ENCODE measurements around the gene CYP1A2.

Gene CYP1A2

GRCh38 chr15:74732846-74733245, 15.8 kb upstream of the CYP1A2 start:
- POLR2A ChIA-PET: no interaction called here
- Histone ChIP-seq H3K4me3 (ENCODE audit: low read depth, low read length) (no peak overlapping the region), H3K36me3 (ENCODE audit: control insufficient read depth in 2 of 2, insufficient read depth in 1 of 2, low read length in 2 of 2) (no peaks in the 10 kb centered on the region), H3K27ac (ENCODE audit: extremely low read depth, low read depth, low read length) (no peak overlapping the region), H3K9me3 (ENCODE audit: control insufficient read depth, insufficient read depth, low read depth, low read length) (no peaks in the 10 kb centered on the region), H3K4me1 (ENCODE audit: control insufficient read depth, insufficient read depth, low read length) (no peaks in the 10 kb centered on the region)
- CTCF ChIA-PET: interaction anchor here (0.8 to 1.3 kb wide), 3 partner anchors 36 to 55 kb away, joined by 3 to 4 read pairs (median 4); no protein-coding TSS in a partner anchor
- TF ChIP-seq ZFHX2 (tag by site-specific recombination; conservative IDR thresholded peaks at IDR 0.05) (no peak), ZNF274 (IDR thresholded peaks at IDR 0.05; ENCODE audit: low read length) (no peak), ZNF274 (tag by site-specific recombination; IDR thresholded peaks at IDR 0.05; ENCODE audit: borderline replicate concordance) (no peak), ZNF624 (tag by site-specific recombination; IDR thresholded peaks at IDR 0.05) (no peak), ZNF302 (tag by site-specific recombination; IDR thresholded peaks at IDR 0.05; ENCODE audit: low read depth) (no peak), PRDM4 (tag by site-specific recombination; IDR thresholded peaks at IDR 0.05) (no peak), BCL6B (tag by site-specific recombination; IDR thresholded peaks at IDR 0.05) (no peak), ZBTB20 (tag by site-specific recombination; IDR thresholded peaks at IDR 0.05) (no peak), ZNF785 (tag by site-specific recombination; IDR thresholded peaks at IDR 0.05) (no peak), MZF1 (tag by site-specific recombination; IDR thresholded peaks at IDR 0.05; ENCODE audit: borderline replicate concordance) (no peak), ZNF391 (tag by site-specific recombination; IDR thresholded peaks at IDR 0.05; ENCODE audit: borderline replicate concordance, low read depth) (no peak), ZNF16 (tag by site-specific recombination; IDR thresholded peaks at IDR 0.05; ENCODE audit: low read depth) (no peak), ZNF600 (tag by site-specific recombination; IDR thresholded peaks at IDR 0.05) (no peak)
- TF ChIP-seq, protein P1, sequence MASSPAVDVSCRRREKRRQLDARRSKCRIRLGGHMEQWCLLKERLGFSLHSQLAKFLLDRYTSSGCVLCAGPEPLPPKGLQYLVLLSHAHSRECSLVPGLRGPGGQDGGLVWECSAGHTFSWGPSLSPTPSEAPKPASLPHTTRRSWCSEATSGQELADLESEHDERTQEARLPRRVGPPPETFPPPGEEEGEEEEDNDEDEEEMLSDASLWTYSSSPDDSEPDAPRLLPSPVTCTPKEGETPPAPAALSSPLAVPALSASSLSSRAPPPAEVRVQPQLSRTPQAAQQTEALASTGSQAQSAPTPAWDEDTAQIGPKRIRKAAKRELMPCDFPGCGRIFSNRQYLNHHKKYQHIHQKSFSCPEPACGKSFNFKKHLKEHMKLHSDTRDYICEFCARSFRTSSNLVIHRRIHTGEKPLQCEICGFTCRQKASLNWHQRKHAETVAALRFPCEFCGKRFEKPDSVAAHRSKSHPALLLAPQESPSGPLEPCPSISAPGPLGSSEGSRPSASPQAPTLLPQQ (tag by site-specific recombination; IDR thresholded peaks at IDR 0.05): no peak
- TF ChIP-seq, protein P2, sequence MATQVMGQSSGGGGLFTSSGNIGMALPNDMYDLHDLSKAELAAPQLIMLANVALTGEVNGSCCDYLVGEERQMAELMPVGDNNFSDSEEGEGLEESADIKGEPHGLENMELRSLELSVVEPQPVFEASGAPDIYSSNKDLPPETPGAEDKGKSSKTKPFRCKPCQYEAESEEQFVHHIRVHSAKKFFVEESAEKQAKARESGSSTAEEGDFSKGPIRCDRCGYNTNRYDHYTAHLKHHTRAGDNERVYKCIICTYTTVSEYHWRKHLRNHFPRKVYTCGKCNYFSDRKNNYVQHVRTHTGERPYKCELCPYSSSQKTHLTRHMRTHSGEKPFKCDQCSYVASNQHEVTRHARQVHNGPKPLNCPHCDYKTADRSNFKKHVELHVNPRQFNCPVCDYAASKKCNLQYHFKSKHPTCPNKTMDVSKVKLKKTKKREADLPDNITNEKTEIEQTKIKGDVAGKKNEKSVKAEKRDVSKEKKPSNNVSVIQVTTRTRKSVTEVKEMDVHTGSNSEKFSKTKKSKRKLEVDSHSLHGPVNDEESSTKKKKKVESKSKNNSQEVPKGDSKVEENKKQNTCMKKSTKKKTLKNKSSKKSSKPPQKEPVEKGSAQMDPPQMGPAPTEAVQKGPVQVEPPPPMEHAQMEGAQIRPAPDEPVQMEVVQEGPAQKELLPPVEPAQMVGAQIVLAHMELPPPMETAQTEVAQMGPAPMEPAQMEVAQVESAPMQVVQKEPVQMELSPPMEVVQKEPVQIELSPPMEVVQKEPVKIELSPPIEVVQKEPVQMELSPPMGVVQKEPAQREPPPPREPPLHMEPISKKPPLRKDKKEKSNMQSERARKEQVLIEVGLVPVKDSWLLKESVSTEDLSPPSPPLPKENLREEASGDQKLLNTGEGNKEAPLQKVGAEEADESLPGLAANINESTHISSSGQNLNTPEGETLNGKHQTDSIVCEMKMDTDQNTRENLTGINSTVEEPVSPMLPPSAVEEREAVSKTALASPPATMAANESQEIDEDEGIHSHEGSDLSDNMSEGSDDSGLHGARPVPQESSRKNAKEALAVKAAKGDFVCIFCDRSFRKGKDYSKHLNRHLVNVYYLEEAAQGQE (tag by site-specific recombination; IDR thresholded peaks at IDR 0.05): no peak

- TF ChIP-seq ZNF623 (tag by site-specific recombination; IDR thresholded peaks at IDR 0.05) (peak; percentile 97), ZNF239 (tag by site-specific recombination; IDR thresholded peaks at IDR 0.05) (no peak)
- CTCF ChIA-PET: interaction anchor here (0.5 to 1.3 kb wide), 2 partner anchors 22 to 37 kb away, joined by 4 read pairs; no protein-coding TSS in a partner anchor
- H3K4me1 ChIP-seq (ENCODE audit: control insufficient read depth, insufficient read depth, low read length): no peaks in the 10 kb centered on the region
- no peak overlapping the region for H3K4me3 ChIP-seq (ENCODE audit: low read depth, low read length)
- H3K36me3 ChIP-seq (ENCODE audit: control insufficient read depth in 2 of 2, insufficient read depth in 1 of 2, low read length in 2 of 2): no peaks in the 10 kb centered on the region
- POLR2A ChIA-PET: no interaction called here
- no peaks in the 10 kb centered on the region for H3K9me3 ChIP-seq (ENCODE audit: control insufficient read depth, insufficient read depth, low read depth, low read length)
- H3K27ac ChIP-seq (ENCODE audit: extremely low read depth, low read depth, low read length): no peak overlapping the region
Measured at GRCh38 chr15:74733269-74733668, 15.4 kb upstream of the CYP1A2 start.

Data from HEK293 (cell line).